ENCODE data around the gene TEX28.
"Not testable (repeated sequence)": the region's sequence is repeated elsewhere in the genome, so short reads cannot be mapped to it uniquely, and the experiment has no call there.

DNA sequence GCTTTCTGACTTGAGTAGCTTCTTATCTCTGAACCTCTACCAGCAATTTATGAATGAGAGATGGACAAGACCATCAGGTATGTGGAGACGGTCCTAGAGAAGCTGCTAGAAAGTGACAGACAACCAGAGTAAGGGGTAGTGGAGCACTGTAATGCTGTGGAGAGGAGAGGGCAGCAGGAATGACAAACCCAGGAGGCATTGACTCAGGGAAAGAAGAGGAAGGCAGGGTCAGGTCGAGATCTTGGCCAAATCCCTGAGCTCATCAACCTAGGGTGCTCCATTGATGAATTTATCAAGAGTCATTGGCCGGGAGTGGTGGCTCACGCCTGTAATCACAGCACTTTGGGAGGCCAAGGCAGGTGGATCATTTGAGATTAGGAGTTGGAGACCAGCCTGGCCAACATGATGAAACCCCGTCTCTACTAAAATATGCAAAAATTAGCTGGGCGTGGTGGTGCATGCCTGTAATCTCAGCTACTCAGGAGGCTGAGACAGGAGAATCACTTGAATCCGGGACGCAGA is 54.9 kb downstream of the TEX28 start:
- not testable (repeated sequence) for TF ChIP-seq POLR2A (IDR thresholded peaks at IDR 0.05; ENCODE audit: borderline replicate concordance, extremely low read depth, insufficient read depth, insufficient read length); SRF (IDR thresholded peaks at IDR 0.05; ENCODE audit: low read depth); SP1 (IDR thresholded peaks at IDR 0.05; ENCODE audit: low read depth)
- TF ChIP-seq, protein P1, sequence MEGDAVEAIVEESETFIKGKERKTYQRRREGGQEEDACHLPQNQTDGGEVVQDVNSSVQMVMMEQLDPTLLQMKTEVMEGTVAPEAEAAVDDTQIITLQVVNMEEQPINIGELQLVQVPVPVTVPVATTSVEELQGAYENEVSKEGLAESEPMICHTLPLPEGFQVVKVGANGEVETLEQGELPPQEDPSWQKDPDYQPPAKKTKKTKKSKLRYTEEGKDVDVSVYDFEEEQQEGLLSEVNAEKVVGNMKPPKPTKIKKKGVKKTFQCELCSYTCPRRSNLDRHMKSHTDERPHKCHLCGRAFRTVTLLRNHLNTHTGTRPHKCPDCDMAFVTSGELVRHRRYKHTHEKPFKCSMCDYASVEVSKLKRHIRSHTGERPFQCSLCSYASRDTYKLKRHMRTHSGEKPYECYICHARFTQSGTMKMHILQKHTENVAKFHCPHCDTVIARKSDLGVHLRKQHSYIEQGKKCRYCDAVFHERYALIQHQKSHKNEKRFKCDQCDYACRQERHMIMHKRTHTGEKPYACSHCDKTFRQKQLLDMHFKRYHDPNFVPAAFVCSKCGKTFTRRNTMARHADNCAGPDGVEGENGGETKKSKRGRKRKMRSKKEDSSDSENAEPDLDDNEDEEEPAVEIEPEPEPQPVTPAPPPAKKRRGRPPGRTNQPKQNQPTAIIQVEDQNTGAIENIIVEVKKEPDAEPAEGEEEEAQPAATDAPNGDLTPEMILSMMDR (IDR thresholded peaks at IDR 0.05 in 2 of 3, conservative IDR thresholded peaks at IDR 0.05 in 1 of 3; ENCODE audit: borderline replicate concordance in 1 of 3, insufficient read depth in 1 of 3, low read depth in 2 of 3, low read length in 2 of 3), result not testable (repeated sequence)

Measured in HCT116 (cell line).